HepG2 (cell line): ENCODE data around the gene COPS3. TPM values are rescaled to one million over a fixed set of nuclear protein-coding genes. Genes with fewer than 3 reads are reported as not detected.

ENCODE experiments used
- ATAC-seq: fragments of 200-7000 bp; cut with Tn5 transposase; 3 replicates; pipeline ENCODE4 v1.9.1; 2020; ENCODE audit warnings: mild to moderate bottlenecking, moderate library complexity
- BruUV-seq: library from RNA; stranded (reverse); fragments of 400-500 nt; replicated peaks from 2 replicates; lab custom pipeline; 2021; lab: Mats Ljungman, UMichigan
- CTCF ChIA-PET: fragments of 300-600 bp; formaldehyde crosslinking; extraction: SDS; loops from one replicate; lab custom pipeline; 2021; ENCODE audit warnings: low total read pairs, inconsistent platforms, low intra/inter-chr PET ratio; lab: Yijun Ruan, JAX
- POLR2A ChIA-PET: fragments of 350-600 bp; sonication (Branson Sonifier 250); formaldehyde crosslinking; loops from one replicate; lab custom pipeline; 2020; ENCODE audit warnings: antibody characterized with exemption, inconsistent platforms; lab: Yijun Ruan, JAX
- DNase-seq: peaks from one replicate; pipeline ENCODE4 v3.0.0-alpha.2; 2015; ENCODE audit warnings: low spot score
- FAIRE-seq: peaks from 3 replicates; lab custom pipeline; 2011; peaks lifted over from hg19 to GRCh38; lab: Jason Lieb, UNC
- H2AFZ ChIP-seq: one replicate; pipeline ENCODE4 v1.6.1; 2011; ENCODE audit warnings: low read length, inconsistent platforms
- H3K27ac ChIP-seq: fragments of 300-600 bp; 3 replicates; pipeline ENCODE4 v1.8.0; 2011; ENCODE audit warnings: mixed run types, mild to moderate bottlenecking, mixed read lengths, low read length, inconsistent platforms; ENCODE audit not compliant: insufficient read depth; ENCODE audit errors: extremely low read length
- H3K27me3 ChIP-seq, 2 experiments: fragments of 200-600 bp in 1 of 2; 2 replicates in 1 of 2; 3 replicates in 1 of 2; pipeline versions ENCODE4 v1.6.0 to v1.8.0; 2011; ENCODE audit warnings: low read length in 2 of 2, mild to moderate bottlenecking in 2 of 2, moderate library complexity in 2 of 2, inconsistent platforms in 1 of 2; ENCODE audit not compliant: insufficient read depth in 2 of 2, control insufficient read depth in 1 of 2
- H3K36me3 ChIP-seq, 2 experiments: fragments of 200-600 bp in 1 of 2; replicated peaks in 1 of 2; 2 replicates in 1 of 2; 3 replicates in 1 of 2; pipeline versions ENCODE4 v1.5.1 to v1.8.0; 2011; ENCODE audit warnings: low read length in 2 of 2, inconsistent platforms in 1 of 2; ENCODE audit not compliant: insufficient read depth in 2 of 2, control insufficient read depth in 1 of 2
- H3K4me1 ChIP-seq: 2 replicates; pipeline ENCODE4 v1.5.1; 2012; ENCODE audit warnings: low read length, inconsistent platforms; ENCODE audit not compliant: insufficient read depth
- H3K4me2 ChIP-seq: 2 replicates; pipeline ENCODE4 v1.6.0; 2011; ENCODE audit warnings: low read depth, low read length, inconsistent platforms
- H3K4me3 ChIP-seq, 3 experiments: fragments of 200-600 bp in 1 of 3; sonication (generic), shearing (Covaris generic) in 1 of 3; replicated peaks in 1 of 3; 2 replicates each; pipeline ENCODE4 v1.5.1; 2011 to 2016; ENCODE audit warnings: low read length in 3 of 3, inconsistent platforms in 2 of 3, low read depth in 2 of 3, mild to moderate bottlenecking in 2 of 3, control low read depth in 1 of 3, mixed read lengths in 1 of 3; ENCODE audit not compliant: insufficient read depth in 1 of 3
- H3K79me2 ChIP-seq: one replicate; pipeline ENCODE4 v1.6.1; 2011; ENCODE audit warnings: low read length, inconsistent platforms; ENCODE audit not compliant: insufficient read depth
- H3K9ac ChIP-seq: 2 replicates; pipeline ENCODE4 v1.6.0; 2011; ENCODE audit warnings: mild to moderate bottlenecking, low read depth, low read length, inconsistent platforms; ENCODE audit not compliant: insufficient read depth
- H3K9me3 ChIP-seq: 2 replicates; pipeline ENCODE4 v1.5.1; 2012; ENCODE audit warnings: mild to moderate bottlenecking, low read length
- H4K20me1 ChIP-seq: 2 replicates; pipeline ENCODE4 v1.6.0; 2011; ENCODE audit warnings: inconsistent platforms, mild to moderate bottlenecking, low read length, moderate library complexity; ENCODE audit not compliant: insufficient read depth
- ATF4 ChIP-seq, 2 experiments: fragments of 450-650 bp in 1 of 2; sonication (generic) in 1 of 2; formaldehyde crosslinking; IDR thresholded peaks; 2 replicates each; pipeline versions ENCODE4 v1.5.0 to v1.8.0; 2020 to 2022; ENCODE audit warnings: mild to moderate bottlenecking in 1 of 2, missing genetic modification reagents in 1 of 2
- FOXK1 ChIP-seq: sonication (generic); formaldehyde crosslinking; IDR thresholded peaks from 2 replicates; pipeline ENCODE4 v1.4.0; 2020; ENCODE audit warnings: low read depth, missing genetic modification reagents, borderline replicate concordance
- IRF9 ChIP-seq: sonication (generic); formaldehyde crosslinking; IDR thresholded peaks from 2 replicates; pipeline ENCODE4 v1.8.0; 2022; ENCODE audit warnings: missing genetic modification reagents, mild to moderate bottlenecking, borderline replicate concordance
- JARID2 ChIP-seq: sonication (generic); formaldehyde crosslinking; IDR thresholded peaks from 2 replicates; pipeline ENCODE4 v1.8.1; 2023; ENCODE audit warnings: missing genetic modification reagents, inconsistent platforms; ENCODE audit not compliant: insufficient replicate concordance
- JUND ChIP-seq: sonication (generic); formaldehyde crosslinking; IDR thresholded peaks from 2 replicates; pipeline ENCODE4 v1.8.0; 2022; ENCODE audit warnings: mild to moderate bottlenecking, missing genetic modification reagents
- MED8 ChIP-seq: sonication (generic); formaldehyde crosslinking; IDR thresholded peaks from 2 replicates; pipeline ENCODE4 v1.8.1; 2023; ENCODE audit warnings: mild to moderate bottlenecking, missing genetic modification reagents; ENCODE audit not compliant: insufficient replicate concordance
- POGK ChIP-seq: sonication (generic); formaldehyde crosslinking; conservative IDR thresholded peaks from 2 replicates; pipeline ENCODE4 v1.8.0; 2022; ENCODE audit warnings: mild to moderate bottlenecking, moderate library complexity, missing genetic modification reagents
- POLR2A ChIP-seq, 2 experiments: IDR thresholded peaks; 2 replicates each; pipeline ENCODE4 v1.6.1; 2011; ENCODE audit warnings: low read depth in 2 of 2, low read length in 2 of 2, mild to moderate bottlenecking in 1 of 2, moderate library complexity in 1 of 2; ENCODE audit not compliant: insufficient read depth in 1 of 2
- ZBTB25 ChIP-seq: IDR thresholded peaks from 2 replicates; pipeline ENCODE4 v1.6.1; 2018; ENCODE audit warnings: missing genetic modification reagents
- ZFP62 ChIP-seq: sonication (generic); formaldehyde crosslinking; IDR thresholded peaks from 2 replicates; pipeline ENCODE4 v1.4.0; 2020; ENCODE audit warnings: missing genetic modification reagents
- ZMYM4 ChIP-seq: sonication (generic); formaldehyde crosslinking; IDR thresholded peaks from 2 replicates; pipeline ENCODE4 v1.8.1; 2023; ENCODE audit warnings: mild to moderate bottlenecking, missing genetic modification reagents
- ZNF207 ChIP-seq: fragments of 450-650 bp; IDR thresholded peaks from 2 replicates; pipeline ENCODE4 v1.6.1; 2016; ENCODE audit warnings: antibody characterized with exemption, borderline replicate concordance
- ZNF264 ChIP-seq: sonication (generic); formaldehyde crosslinking; IDR thresholded peaks from 2 replicates; pipeline ENCODE4 v1.4.0; 2020; ENCODE audit warnings: missing genetic modification reagents
- ZNF510 ChIP-seq: sonication (generic); formaldehyde crosslinking; IDR thresholded peaks from 2 replicates; pipeline ENCODE4 v1.4.0; 2020; ENCODE audit warnings: low read depth, mild to moderate bottlenecking, missing genetic modification reagents
- whole genome bisulfite sequencing: methylation state at CpG from one replicate; pipeline ENCODE4 v1.1.6; 2017; ENCODE audit warnings: low lambda C conversion rate; 5-methylcytosine and 5-hydroxymethylcytosine counted together
- in situ Hi-C: cut with HindIII; loops from 2 replicates; pipeline ENCODE4 v1.10.0; 2017; ENCODE audit warnings: low pct_unique_long_range_greater_than_20kb; ENCODE audit not compliant: extremely low pct_ligation_motif_present
- intact Hi-C: fragments of 100-400 bp; cut with micrococcal nuclease; formaldehyde crosslinking; loops from one replicate; pipeline ENCODE4 v1.10.0; 2022; ENCODE audit not compliant: unreplicated experiment
- polyA plus RNA-seq, 8 experiments: library from polyadenylated mRNA; depleted of rRNA in 3 of 8; stranded (reverse) in 7 of 8; unstranded in 1 of 8; fragments of >200 nt; fragmentation: Illumina TruSeq in 4 of 8; extraction: Trizol in 4 of 8; gene quantifications; 2 replicates each; pipeline versions ENCODE4 v1.2.1 to v1.2.3, GENCODE V29; 2011 to 2016; ENCODE audit warnings: low read depth in 4 of 8, missing spikeins in 1 of 8, mixed read lengths in 1 of 8; ENCODE audit not compliant: insufficient read depth in 1 of 8
- total RNA-seq, 5 experiments: library from RNA; depleted of rRNA; stranded (reverse); fragments of >200 nt; fragmentation: Illumina TruSeq; extraction: Trizol; gene quantifications; 2 replicates each; pipeline ENCODE4 v1.2.3, GENCODE V29; 2016; ENCODE audit warnings: low read depth in 1 of 5

The COPS3 gene
- total and polyA plus RNA-seq, 2 of the 13 experiments (the other 11 are each of a cell fraction or from before 2014, with no cell fraction given), result 46.3 to 103 TPM

GRCh38 chr17:17201907-17202306 lies 79.1 kb downstream of the COPS3 start:
- Histone ChIP-seq H3K79me2 (peaks cover 23% of the 10 kb centered on the region), H3K4me3 (no peak overlapping the region), H3K4me2 (no peak overlapping the region), H4K20me1 (no peaks in the 10 kb centered on the region), H2AFZ (no peak overlapping the region), H3K9ac (no peak overlapping the region), H3K27ac (no peak overlapping the region), H3K27me3 (no peaks in the 10 kb centered on the region; a peak in 1 of 5 replicates), H3K9me3 (no peaks in the 10 kb centered on the region)
- POLR2A ChIA-PET, result no interaction called here
- in situ Hi-C loops (no loop called here), intact Hi-C loops (loop anchor here (10.0 kb wide), 1 partner anchor 113 kb away; no protein-coding TSS in a partner anchor)
- WGBS, result 95% methylated on average over 8 of the region's 8 CpGs
- TF ChIP-seq JARID2 (CRISPR knock-in tag) (no peak), MED8 (CRISPR knock-in tag) (no peak), POLR2A (IDR thresholded peaks at IDR 0.05; ENCODE audit: insufficient read depth in 1 of 2, low read depth in 2 of 2, low read length in 2 of 2) (0 out of 4 replicates have a peak, but pooled peaks of 1 of the 2 experiments have one; percentile 10), ATF4 (CRISPR knock-in tag; IDR thresholded peaks at IDR 0.05) (no peak)
- TF ChIP-seq, all 625 proteins: peak for 1
- peaks cover 35% of the 10 kb centered on the region for H3K4me1 ChIP-seq
- DNase-seq (no peak), FAIRE-seq (no peak), ATAC-seq (no peak)
- no TSS peak for BruUV-seq
- H3K36me3 ChIP-seq, result peaks cover 13 to 22% of the 10 kb centered on the region in 2 experiments; a peak in 4 of 5 replicates
- CTCF ChIA-PET, result no interaction called here

- no peaks in the 10 kb centered on the region; a peak in 1 of 5 replicates for H3K27me3 ChIP-seq
- BruUV-seq, result no TSS peak
- H3K4me3 ChIP-seq, result no peak overlapping the region
- in situ Hi-C loops, result no loop called here
- ATAC-seq, result no peak
- POLR2A ChIA-PET, result no interaction called here
- no peaks in the 10 kb centered on the region for H4K20me1 ChIP-seq
- no peak overlapping the region for H3K9ac ChIP-seq
- CTCF ChIA-PET, result no interaction called here
- WGBS, result 91% methylated on average over 10 of the region's 10 CpGs
- no peak for DNase-seq
- no peak for FAIRE-seq
- H3K27ac ChIP-seq, result no peak overlapping the region
- no peaks in the 10 kb centered on the region for H3K9me3 ChIP-seq
- H3K4me1 ChIP-seq, result peaks cover 29% of the 10 kb centered on the region
- peaks cover 23% of the 10 kb centered on the region for H3K79me2 ChIP-seq
- H3K36me3 ChIP-seq, result peaks cover 13 to 22% of the 10 kb centered on the region in 2 experiments; a peak in 4 of 5 replicates
- H3K4me2 ChIP-seq, result no peak overlapping the region
- no peak overlapping the region for H2AFZ ChIP-seq
- intact Hi-C loops, result loop anchor here (10.0 kb wide), 1 partner anchor 114 kb away; no protein-coding TSS in a partner anchor
- TF ChIP-seq ZFP62, result no peak
- TF ChIP-seq ZBTB25 (CRISPR knock-in tag), result no peak
- TF ChIP-seq ZNF264, result no peak
- TF ChIP-seq ZNF510 (CRISPR knock-in tag), result no peak
- no peak for TF ChIP-seq ZNF207
- no peak for TF ChIP-seq JUND
- no peak for TF ChIP-seq FOXK1 (CRISPR knock-in tag)
- no peak for TF ChIP-seq IRF9 (CRISPR knock-in tag)
- no peak for TF ChIP-seq ZMYM4 (CRISPR knock-in tag)
- TF ChIP-seq POGK (CRISPR knock-in tag), result no peak
Measured at GRCh38 chr17:17201271-17201670, 79.8 kb downstream of the COPS3 start.
